Upper lobe of left lung (tissue), 4 donors: ENCODE results near the gene TRIM27.

Experiments used
- EP300 ChIP-seq, 4 donors: sonication (generic); formaldehyde crosslinking; IDR thresholded peaks; one replicate each; pipeline ENCODE4 v1.5.1; 2017; ENCODE audit warnings: antibody characterized with exemption in 4 of 4, control low read depth in 2 of 4
- POLR2A ChIP-seq, 4 donors: fragments of 450-650 bp; IDR thresholded peaks; one replicate each; pipeline ENCODE4 v1.5.1; 2016 to 2017; ENCODE audit warnings: antibody characterized with exemption in 4 of 4, mild to moderate bottlenecking in 2 of 4
- POLR2AphosphoS5 ChIP-seq, 2 donors: sonication (generic); formaldehyde crosslinking; IDR thresholded peaks; one replicate each; pipeline ENCODE4 v1.5.1; 2017; ENCODE audit warnings: antibody characterized with exemption in 2 of 2
- TF ChIP-seq, protein P1 (sequence below), 6 experiments: fragments of 450-650 bp in 4 of 6; fragments of 200-600 bp in 2 of 6; sonication (generic) in 2 of 6; IDR thresholded peaks; one replicate each; pipeline ENCODE4 v1.5.1; 2016 to 2019; ENCODE audit warnings: antibody characterized with exemption in 6 of 6

DNA sequence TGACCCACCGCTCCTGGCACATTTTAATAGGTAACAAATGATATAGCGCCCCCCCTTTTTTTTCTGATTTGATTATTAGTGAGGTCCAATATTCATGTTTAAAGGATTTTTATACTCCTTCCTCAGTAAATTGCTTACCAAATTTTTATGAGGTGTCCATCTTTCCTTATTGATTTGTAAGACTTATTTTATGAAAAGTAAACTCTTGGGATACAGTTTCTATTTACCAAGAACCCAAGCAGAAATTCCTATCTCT is 25.1 kb downstream of the TRIM27 start:
- TF ChIP-seq, protein P1, sequence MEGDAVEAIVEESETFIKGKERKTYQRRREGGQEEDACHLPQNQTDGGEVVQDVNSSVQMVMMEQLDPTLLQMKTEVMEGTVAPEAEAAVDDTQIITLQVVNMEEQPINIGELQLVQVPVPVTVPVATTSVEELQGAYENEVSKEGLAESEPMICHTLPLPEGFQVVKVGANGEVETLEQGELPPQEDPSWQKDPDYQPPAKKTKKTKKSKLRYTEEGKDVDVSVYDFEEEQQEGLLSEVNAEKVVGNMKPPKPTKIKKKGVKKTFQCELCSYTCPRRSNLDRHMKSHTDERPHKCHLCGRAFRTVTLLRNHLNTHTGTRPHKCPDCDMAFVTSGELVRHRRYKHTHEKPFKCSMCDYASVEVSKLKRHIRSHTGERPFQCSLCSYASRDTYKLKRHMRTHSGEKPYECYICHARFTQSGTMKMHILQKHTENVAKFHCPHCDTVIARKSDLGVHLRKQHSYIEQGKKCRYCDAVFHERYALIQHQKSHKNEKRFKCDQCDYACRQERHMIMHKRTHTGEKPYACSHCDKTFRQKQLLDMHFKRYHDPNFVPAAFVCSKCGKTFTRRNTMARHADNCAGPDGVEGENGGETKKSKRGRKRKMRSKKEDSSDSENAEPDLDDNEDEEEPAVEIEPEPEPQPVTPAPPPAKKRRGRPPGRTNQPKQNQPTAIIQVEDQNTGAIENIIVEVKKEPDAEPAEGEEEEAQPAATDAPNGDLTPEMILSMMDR (IDR thresholded peaks at IDR 0.05), result no peak
- no peak for TF ChIP-seq POLR2A (IDR thresholded peaks at IDR 0.05)
- no peak for TF ChIP-seq POLR2AphosphoS5 (IDR thresholded peaks at IDR 0.05)
- TF ChIP-seq EP300 (IDR thresholded peaks at IDR 0.05), result no peak
